ENCODE measurements around the gene TTYH3. TPM values are rescaled to one million over a fixed set of nuclear protein-coding genes. Genes with fewer than 3 reads are reported as not detected.

Gene TTYH3
- total and polyA plus RNA-seq, 2 of the 8 experiments (the other 6 are each of a cell fraction or from before 2014, with no cell fraction given) = 66.2 to 169 TPM

DNA sequence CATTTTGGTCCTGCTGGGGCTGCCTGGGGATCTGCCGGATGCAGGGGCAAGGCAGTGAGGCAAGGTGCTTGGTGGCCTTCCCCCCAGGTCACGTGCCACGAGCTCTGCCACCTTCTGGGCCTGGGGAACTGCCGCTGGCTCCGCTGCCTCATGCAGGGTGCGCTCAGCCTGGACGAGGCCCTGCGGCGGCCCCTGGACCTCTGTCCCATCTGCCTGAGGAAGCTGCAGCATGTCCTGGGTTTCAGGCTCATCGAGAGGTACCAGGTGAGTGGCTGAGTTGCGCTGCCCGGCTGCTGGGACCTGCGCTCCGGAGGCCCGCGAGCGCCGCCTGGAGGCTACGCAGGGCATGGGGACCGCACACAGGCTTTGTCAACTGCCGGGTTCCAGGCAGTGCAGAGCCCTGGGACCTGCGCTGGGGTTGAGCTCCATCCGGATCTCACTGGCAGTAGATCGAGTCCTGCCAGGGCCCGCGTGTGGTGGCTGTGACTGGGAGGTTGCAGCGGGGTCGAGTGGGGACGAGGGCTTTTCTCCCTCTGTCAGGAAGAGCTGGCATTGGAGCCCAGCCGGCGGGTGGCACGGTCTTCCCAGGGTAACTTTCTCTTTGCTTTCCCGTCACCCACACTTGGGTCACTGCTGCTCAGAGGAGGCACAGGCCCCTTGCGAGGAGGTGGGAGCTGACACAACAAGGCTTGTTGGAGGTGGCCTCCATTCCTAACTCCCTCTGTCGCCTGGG lies 77.9 kb downstream of the TTYH3 start (continued):
- TF ChIP-seq NRF1 (IDR thresholded peaks at IDR 0.05; ENCODE audit: low read depth, low read length) (no peak; the same call in 1 of the 2 replicates), JUND (IDR thresholded peaks at IDR 0.05; ENCODE audit: low read length) (0 out of 2 replicates have a peak, but pooled peaks have one; percentile 31), CBX8 (IDR thresholded peaks at IDR 0.05; ENCODE audit: borderline replicate concordance, low read depth, low read length) (no peak), SP4 (IDR thresholded peaks at IDR 0.05; ENCODE audit: low read length) (no peak), ASH2L (IDR thresholded peaks at IDR 0.05; ENCODE audit: low read length) (peak; percentile 26), EZH2 (IDR thresholded peaks at IDR 0.05; ENCODE audit: low read depth, low read length, severe bottlenecking) (no peak), RBBP5 (IDR thresholded peaks at IDR 0.05; ENCODE audit: borderline replicate concordance, low read depth, low read length) (no peak), SIN3A (conservative IDR thresholded peaks at IDR 0.05 in 1 of 2, IDR thresholded peaks at IDR 0.05 in 1 of 2; ENCODE audit: low read depth in 1 of 2, low read length in 2 of 2) (no peak), FOSL1 (IDR thresholded peaks at IDR 0.05; ENCODE audit: insufficient read depth, low read depth, low read length) (no peak), BCL11A (IDR thresholded peaks at IDR 0.05; ENCODE audit: low read depth in 2 of 2, low read length in 2 of 2) (no peak), GTF2F1 (IDR thresholded peaks at IDR 0.05; ENCODE audit: borderline replicate concordance, low read depth, low read length) (no peak), ATF3 (IDR thresholded peaks at IDR 0.05; ENCODE audit: insufficient read depth, low read depth, low read length) (no peak), HDAC6 (IDR thresholded peaks at IDR 0.05; ENCODE audit: low read depth, low read length) (no peak)
- TF ChIP-seq, protein P1, sequence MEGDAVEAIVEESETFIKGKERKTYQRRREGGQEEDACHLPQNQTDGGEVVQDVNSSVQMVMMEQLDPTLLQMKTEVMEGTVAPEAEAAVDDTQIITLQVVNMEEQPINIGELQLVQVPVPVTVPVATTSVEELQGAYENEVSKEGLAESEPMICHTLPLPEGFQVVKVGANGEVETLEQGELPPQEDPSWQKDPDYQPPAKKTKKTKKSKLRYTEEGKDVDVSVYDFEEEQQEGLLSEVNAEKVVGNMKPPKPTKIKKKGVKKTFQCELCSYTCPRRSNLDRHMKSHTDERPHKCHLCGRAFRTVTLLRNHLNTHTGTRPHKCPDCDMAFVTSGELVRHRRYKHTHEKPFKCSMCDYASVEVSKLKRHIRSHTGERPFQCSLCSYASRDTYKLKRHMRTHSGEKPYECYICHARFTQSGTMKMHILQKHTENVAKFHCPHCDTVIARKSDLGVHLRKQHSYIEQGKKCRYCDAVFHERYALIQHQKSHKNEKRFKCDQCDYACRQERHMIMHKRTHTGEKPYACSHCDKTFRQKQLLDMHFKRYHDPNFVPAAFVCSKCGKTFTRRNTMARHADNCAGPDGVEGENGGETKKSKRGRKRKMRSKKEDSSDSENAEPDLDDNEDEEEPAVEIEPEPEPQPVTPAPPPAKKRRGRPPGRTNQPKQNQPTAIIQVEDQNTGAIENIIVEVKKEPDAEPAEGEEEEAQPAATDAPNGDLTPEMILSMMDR (IDR thresholded peaks at IDR 0.05; ENCODE audit: control extremely low read depth in 1 of 3, insufficient read depth in 1 of 3, low read depth in 1 of 3, low read length in 3 of 3) = peak in 2 of 3 experiments; percentile 97 to 99; a peak in 3 of 4 replicates
- TF ChIP-seq, protein P2, sequence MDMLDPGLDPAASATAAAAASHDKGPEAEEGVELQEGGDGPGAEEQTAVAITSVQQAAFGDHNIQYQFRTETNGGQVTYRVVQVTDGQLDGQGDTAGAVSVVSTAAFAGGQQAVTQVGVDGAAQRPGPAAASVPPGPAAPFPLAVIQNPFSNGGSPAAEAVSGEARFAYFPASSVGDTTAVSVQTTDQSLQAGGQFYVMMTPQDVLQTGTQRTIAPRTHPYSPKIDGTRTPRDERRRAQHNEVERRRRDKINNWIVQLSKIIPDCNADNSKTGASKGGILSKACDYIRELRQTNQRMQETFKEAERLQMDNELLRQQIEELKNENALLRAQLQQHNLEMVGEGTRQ (IDR thresholded peaks at IDR 0.05; ENCODE audit: low read length) = no peak

Data from H1 (cell line).